HepG2 (cell line): ENCODE measurements around the gene TPRA1. TPM values are rescaled to one million over a fixed set of nuclear protein-coding genes. Genes with fewer than 3 reads are reported as not detected.

Experiments used
- ATAC-seq: fragments of 200-7000 bp; cut with Tn5 transposase; 3 replicates; pipeline ENCODE4 v1.9.1; 2020; ENCODE audit warnings: mild to moderate bottlenecking, moderate library complexity
- BruUV-seq: library from RNA; stranded (reverse); fragments of 400-500 nt; replicated peaks from 2 replicates; lab custom pipeline; 2021; lab: Mats Ljungman, UMichigan
- CTCF ChIA-PET: fragments of 300-600 bp; formaldehyde crosslinking; extraction: SDS; loops from one replicate; lab custom pipeline; 2021; ENCODE audit warnings: low total read pairs, inconsistent platforms, low intra/inter-chr PET ratio; lab: Yijun Ruan, JAX
- POLR2A ChIA-PET: fragments of 350-600 bp; sonication (Branson Sonifier 250); formaldehyde crosslinking; loops from one replicate; lab custom pipeline; 2020; ENCODE audit warnings: antibody characterized with exemption, inconsistent platforms; lab: Yijun Ruan, JAX
- DNase-seq: peaks from one replicate; pipeline ENCODE4 v3.0.0-alpha.2; 2015; ENCODE audit warnings: low spot score
- FAIRE-seq: peaks from 3 replicates; lab custom pipeline; 2011; peaks lifted over from hg19 to GRCh38; lab: Jason Lieb, UNC
- H2AFZ ChIP-seq: one replicate; pipeline ENCODE4 v1.6.1; 2011; ENCODE audit warnings: low read length, inconsistent platforms
- H3K27ac ChIP-seq: fragments of 300-600 bp; 3 replicates; pipeline ENCODE4 v1.8.0; 2011; ENCODE audit warnings: mixed run types, mild to moderate bottlenecking, mixed read lengths, low read length, inconsistent platforms; ENCODE audit not compliant: insufficient read depth; ENCODE audit errors: extremely low read length
- H3K27me3 ChIP-seq, 2 experiments: fragments of 200-600 bp in 1 of 2; 2 replicates in 1 of 2; 3 replicates in 1 of 2; pipeline versions ENCODE4 v1.6.0 to v1.8.0; 2011; ENCODE audit warnings: low read length in 2 of 2, mild to moderate bottlenecking in 2 of 2, moderate library complexity in 2 of 2, inconsistent platforms in 1 of 2; ENCODE audit not compliant: insufficient read depth in 2 of 2, control insufficient read depth in 1 of 2
- H3K36me3 ChIP-seq, 2 experiments: fragments of 200-600 bp in 1 of 2; replicated peaks in 1 of 2; 2 replicates in 1 of 2; 3 replicates in 1 of 2; pipeline versions ENCODE4 v1.5.1 to v1.8.0; 2011; ENCODE audit warnings: low read length in 2 of 2, inconsistent platforms in 1 of 2; ENCODE audit not compliant: insufficient read depth in 2 of 2, control insufficient read depth in 1 of 2
- H3K4me1 ChIP-seq: 2 replicates; pipeline ENCODE4 v1.5.1; 2012; ENCODE audit warnings: low read length, inconsistent platforms; ENCODE audit not compliant: insufficient read depth
- H3K4me2 ChIP-seq: 2 replicates; pipeline ENCODE4 v1.6.0; 2011; ENCODE audit warnings: low read depth, low read length, inconsistent platforms
- H3K4me3 ChIP-seq, 3 experiments: fragments of 200-600 bp in 1 of 3; sonication (generic), shearing (Covaris generic) in 1 of 3; replicated peaks in 1 of 3; 2 replicates each; pipeline ENCODE4 v1.5.1; 2011 to 2016; ENCODE audit warnings: low read length in 3 of 3, inconsistent platforms in 2 of 3, low read depth in 2 of 3, mild to moderate bottlenecking in 2 of 3, control low read depth in 1 of 3, mixed read lengths in 1 of 3; ENCODE audit not compliant: insufficient read depth in 1 of 3
- H3K79me2 ChIP-seq: one replicate; pipeline ENCODE4 v1.6.1; 2011; ENCODE audit warnings: low read length, inconsistent platforms; ENCODE audit not compliant: insufficient read depth
- H3K9ac ChIP-seq: 2 replicates; pipeline ENCODE4 v1.6.0; 2011; ENCODE audit warnings: mild to moderate bottlenecking, low read depth, low read length, inconsistent platforms; ENCODE audit not compliant: insufficient read depth
- H3K9me3 ChIP-seq: 2 replicates; pipeline ENCODE4 v1.5.1; 2012; ENCODE audit warnings: mild to moderate bottlenecking, low read length
- H4K20me1 ChIP-seq: 2 replicates; pipeline ENCODE4 v1.6.0; 2011; ENCODE audit warnings: inconsistent platforms, mild to moderate bottlenecking, low read length, moderate library complexity; ENCODE audit not compliant: insufficient read depth
- CENPBD1 ChIP-seq: sonication (generic); formaldehyde crosslinking; IDR thresholded peaks from 2 replicates; pipeline ENCODE4 v1.8.0; 2022; ENCODE audit warnings: missing genetic modification reagents, low read depth, mild to moderate bottlenecking, borderline replicate concordance
- EP300 ChIP-seq, 3 experiments: sonication (generic) in 1 of 3; formaldehyde crosslinking in 1 of 3; IDR thresholded peaks; 2 replicates each; pipeline versions ENCODE4 v1.5.1 to v1.6.1; 2011 to 2020; ENCODE audit warnings: low read depth in 2 of 3, low read length in 2 of 3, borderline replicate concordance in 1 of 3, improper control_type of control experiment in 1 of 3, mild to moderate bottlenecking in 1 of 3, missing genetic modification reagents in 1 of 3, moderate library complexity in 1 of 3
- GTF3A ChIP-seq: sonication (generic); formaldehyde crosslinking; conservative IDR thresholded peaks from 2 replicates; pipeline ENCODE4 v1.4.0; 2020; ENCODE audit warnings: mild to moderate bottlenecking, missing genetic modification reagents
- HNRNPL ChIP-seq: fragments of 200-400 bp; formaldehyde crosslinking; IDR thresholded peaks from 2 replicates; pipeline ENCODE4 v1.6.1; 2017; ENCODE audit warnings: mild to moderate bottlenecking, low read depth, low read length
- PCBP1 ChIP-seq: fragments of 200-400 bp; formaldehyde crosslinking; IDR thresholded peaks from 2 replicates; pipeline ENCODE4 v1.6.1; 2017; ENCODE audit warnings: mild to moderate bottlenecking, low read depth, low read length, borderline replicate concordance
- ZBTB7A ChIP-seq: sonication (generic); formaldehyde crosslinking; IDR thresholded peaks from 2 replicates; pipeline ENCODE4 v1.8.0; 2022; ENCODE audit warnings: mild to moderate bottlenecking, missing genetic modification reagents
- ZNF484 ChIP-seq: sonication (generic); formaldehyde crosslinking; IDR thresholded peaks from 2 replicates; pipeline ENCODE4 v1.5.1; 2020; ENCODE audit warnings: mild to moderate bottlenecking, low read depth, missing genetic modification reagents, borderline replicate concordance
- ZNF501 ChIP-seq: sonication (generic); formaldehyde crosslinking; IDR thresholded peaks from 2 replicates; pipeline ENCODE4 v1.5.1; 2020; ENCODE audit warnings: mild to moderate bottlenecking, moderate library complexity, missing genetic modification reagents
- WGBS: methylation state at CpG from one replicate; pipeline ENCODE4 v1.1.6; 2017; ENCODE audit warnings: low lambda C conversion rate; 5-methylcytosine and 5-hydroxymethylcytosine counted together
- in situ Hi-C: cut with HindIII; loops from 2 replicates; pipeline ENCODE4 v1.10.0; 2017; ENCODE audit warnings: low pct_unique_long_range_greater_than_20kb; ENCODE audit not compliant: extremely low pct_ligation_motif_present
- intact Hi-C: fragments of 100-400 bp; cut with micrococcal nuclease; formaldehyde crosslinking; loops from one replicate; pipeline ENCODE4 v1.10.0; 2022; ENCODE audit not compliant: unreplicated experiment
- polyA plus RNA-seq, 8 experiments: library from polyadenylated mRNA; depleted of rRNA in 3 of 8; stranded (reverse) in 7 of 8; unstranded in 1 of 8; fragments of >200 nt; fragmentation: Illumina TruSeq in 4 of 8; extraction: Trizol in 4 of 8; gene quantifications; 2 replicates each; pipeline versions ENCODE4 v1.2.1 to v1.2.3, GENCODE V29; 2011 to 2016; ENCODE audit warnings: low read depth in 4 of 8, missing spikeins in 1 of 8, mixed read lengths in 1 of 8; ENCODE audit not compliant: insufficient read depth in 1 of 8
- total RNA-seq, 5 experiments: library from RNA; depleted of rRNA; stranded (reverse); fragments of >200 nt; fragmentation: Illumina TruSeq; extraction: Trizol; gene quantifications; 2 replicates each; pipeline ENCODE4 v1.2.3, GENCODE V29; 2016; ENCODE audit warnings: low read depth in 1 of 5
- TF ChIP-seq, protein P1 (sequence below): sonication (generic); formaldehyde crosslinking; IDR thresholded peaks from 2 replicates; pipeline ENCODE4; 2020; ENCODE audit warnings: missing genetic modification reagents, mild to moderate bottlenecking, borderline replicate concordance
- TF ChIP-seq, protein P2 (sequence below), 2 experiments: fragments of 450-650 bp in 1 of 2; sonication (generic) in 1 of 2; formaldehyde crosslinking; IDR thresholded peaks; 2 replicates each; pipeline versions ENCODE4 v1.5.0 to v1.8.0; 2020 to 2022; ENCODE audit warnings: mild to moderate bottlenecking in 1 of 2, missing genetic modification reagents in 1 of 2
- TF ChIP-seq, protein P3 (sequence below), 2 experiments: sonication (generic) in 1 of 2; formaldehyde crosslinking in 1 of 2; IDR thresholded peaks; 2 replicates each; pipeline versions ENCODE4 v1.5.1 to v1.6.1; 2011 to 2020; ENCODE audit warnings: borderline replicate concordance in 1 of 2, low read depth in 1 of 2, low read length in 1 of 2, mild to moderate bottlenecking in 1 of 2, missing genetic modification reagents in 1 of 2, moderate library complexity in 1 of 2

TPRA1 gene
- total and polyA plus RNA-seq, 2 of the 13 experiments (the other 11 are each of a cell fraction or from before 2014, with no cell fraction given), result 25.4 to 25.8 TPM

- TF ChIP-seq, protein P1, sequence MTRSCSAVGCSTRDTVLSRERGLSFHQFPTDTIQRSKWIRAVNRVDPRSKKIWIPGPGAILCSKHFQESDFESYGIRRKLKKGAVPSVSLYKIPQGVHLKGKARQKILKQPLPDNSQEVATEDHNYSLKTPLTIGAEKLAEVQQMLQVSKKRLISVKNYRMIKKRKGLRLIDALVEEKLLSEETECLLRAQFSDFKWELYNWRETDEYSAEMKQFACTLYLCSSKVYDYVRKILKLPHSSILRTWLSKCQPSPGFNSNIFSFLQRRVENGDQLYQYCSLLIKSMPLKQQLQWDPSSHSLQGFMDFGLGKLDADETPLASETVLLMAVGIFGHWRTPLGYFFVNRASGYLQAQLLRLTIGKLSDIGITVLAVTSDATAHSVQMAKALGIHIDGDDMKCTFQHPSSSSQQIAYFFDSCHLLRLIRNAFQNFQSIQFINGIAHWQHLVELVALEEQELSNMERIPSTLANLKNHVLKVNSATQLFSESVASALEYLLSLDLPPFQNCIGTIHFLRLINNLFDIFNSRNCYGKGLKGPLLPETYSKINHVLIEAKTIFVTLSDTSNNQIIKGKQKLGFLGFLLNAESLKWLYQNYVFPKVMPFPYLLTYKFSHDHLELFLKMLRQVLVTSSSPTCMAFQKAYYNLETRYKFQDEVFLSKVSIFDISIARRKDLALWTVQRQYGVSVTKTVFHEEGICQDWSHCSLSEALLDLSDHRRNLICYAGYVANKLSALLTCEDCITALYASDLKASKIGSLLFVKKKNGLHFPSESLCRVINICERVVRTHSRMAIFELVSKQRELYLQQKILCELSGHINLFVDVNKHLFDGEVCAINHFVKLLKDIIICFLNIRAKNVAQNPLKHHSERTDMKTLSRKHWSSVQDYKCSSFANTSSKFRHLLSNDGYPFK (CRISPR knock-in tag), result no peak
Measured at GRCh38 chr3:127585163-127585812, 5.2 kb downstream of the TPRA1 start (continued).

DNA sequence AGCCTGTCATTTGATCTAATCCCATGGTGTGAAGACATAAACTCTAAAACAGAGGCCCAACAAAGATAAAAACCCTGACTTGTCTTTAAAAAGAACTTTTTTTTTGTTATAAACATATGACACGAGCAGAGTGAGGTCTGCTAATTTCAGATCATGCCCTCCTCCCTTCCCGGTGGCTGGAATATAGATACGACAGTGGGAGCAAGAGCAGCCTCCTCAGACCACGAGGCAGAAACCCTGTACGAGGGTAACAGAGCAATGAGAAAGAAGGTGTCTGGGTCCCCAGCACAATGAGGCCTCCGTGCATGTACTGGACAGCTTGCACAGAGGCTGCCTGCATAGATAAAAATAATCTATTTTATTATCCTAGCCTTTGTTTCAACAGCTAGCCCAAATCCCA, 5.8 kb downstream of the TPRA1 start:
- ChIA-PET CTCF (no interaction called here), POLR2A (no interaction called here)
- no TSS peak for BruUV-seq
- peaks cover 23% of the 10 kb centered on the region for H3K4me1 ChIP-seq
- TF ChIP-seq HNRNPL (no peak), EP300 (IDR thresholded peaks at IDR 0.05; ENCODE audit: low read depth in 2 of 2, low read length in 2 of 2) (no peak), EP300 (CRISPR knock-in tag; IDR thresholded peaks at IDR 0.05; ENCODE audit: borderline replicate concordance) (no peak), ZNF484 (CRISPR knock-in tag) (no peak), ZBTB7A (CRISPR knock-in tag) (no peak), CENPBD1 (CRISPR knock-in tag) (no peak), PCBP1 (no peak), GTF3A (no peak), ZNF501 (CRISPR knock-in tag) (no peak)
- TF ChIP-seq, protein P2, sequence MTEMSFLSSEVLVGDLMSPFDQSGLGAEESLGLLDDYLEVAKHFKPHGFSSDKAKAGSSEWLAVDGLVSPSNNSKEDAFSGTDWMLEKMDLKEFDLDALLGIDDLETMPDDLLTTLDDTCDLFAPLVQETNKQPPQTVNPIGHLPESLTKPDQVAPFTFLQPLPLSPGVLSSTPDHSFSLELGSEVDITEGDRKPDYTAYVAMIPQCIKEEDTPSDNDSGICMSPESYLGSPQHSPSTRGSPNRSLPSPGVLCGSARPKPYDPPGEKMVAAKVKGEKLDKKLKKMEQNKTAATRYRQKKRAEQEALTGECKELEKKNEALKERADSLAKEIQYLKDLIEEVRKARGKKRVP (CRISPR knock-in tag; IDR thresholded peaks at IDR 0.05), result no peak
- TF ChIP-seq, protein P3, sequence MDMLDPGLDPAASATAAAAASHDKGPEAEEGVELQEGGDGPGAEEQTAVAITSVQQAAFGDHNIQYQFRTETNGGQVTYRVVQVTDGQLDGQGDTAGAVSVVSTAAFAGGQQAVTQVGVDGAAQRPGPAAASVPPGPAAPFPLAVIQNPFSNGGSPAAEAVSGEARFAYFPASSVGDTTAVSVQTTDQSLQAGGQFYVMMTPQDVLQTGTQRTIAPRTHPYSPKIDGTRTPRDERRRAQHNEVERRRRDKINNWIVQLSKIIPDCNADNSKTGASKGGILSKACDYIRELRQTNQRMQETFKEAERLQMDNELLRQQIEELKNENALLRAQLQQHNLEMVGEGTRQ (IDR thresholded peaks at IDR 0.05; ENCODE audit: low read depth, low read length), result no peak
- TF ChIP-seq, protein P3 (CRISPR knock-in tag; IDR thresholded peaks at IDR 0.05; ENCODE audit: borderline replicate concordance), result no peak
- peaks cover 23% of the 10 kb centered on the region for H3K79me2 ChIP-seq
- no peak overlapping the region for H3K4me3 ChIP-seq
- intact Hi-C loops (no loop called here), in situ Hi-C loops (no loop called here)
- FAIRE-seq (no peak), DNase-seq (no peak), ATAC-seq (no peak)
- no peaks in the 10 kb centered on the region for H3K9me3 ChIP-seq
- no peak overlapping the region for H3K27ac ChIP-seq
- no peak overlapping the region for H3K9ac ChIP-seq
- no peaks in the 10 kb centered on the region; a peak in 1 of 5 replicates for H3K27me3 ChIP-seq
- WGBS, result 98% methylated on average over 6 of the region's 6 CpGs
- H2AFZ ChIP-seq, result no peak overlapping the region
- no peak overlapping the region for H3K4me2 ChIP-seq
- H4K20me1 ChIP-seq, result peaks cover 18% of the 10 kb centered on the region; the same call in 1 of the 2 replicates
- peaks cover 1 to 12% of the 10 kb centered on the region in 2 experiments; a peak in 1 of 5 replicates for H3K36me3 ChIP-seq
